IMR-90 (cell line): ENCODE measurements around the gene ATP23. TPM values are rescaled to one million over a fixed set of nuclear protein-coding genes. Genes with fewer than 3 reads are reported as not detected.

Source experiments
- BHLHE40 ChIP-seq: fragments of 150-350 bp; IDR thresholded peaks from 2 replicates; pipeline ENCODE4 v1.6.1; 2016; ENCODE audit warnings: mild to moderate bottlenecking, low read depth, low read length
- CEBPB ChIP-seq: IDR thresholded peaks from 2 replicates; pipeline ENCODE4 v1.6.1; 2012; ENCODE audit warnings: low read depth, low read length, improper control_type of control experiment
- polyA plus RNA-seq, 3 experiments: library from polyadenylated mRNA; depleted of rRNA; stranded (reverse); fragments of >200 nt; gene quantifications; 2 replicates each; pipeline ENCODE4 v1.2.3, GENCODE V29; 2012; ENCODE audit warnings: low replicate concordance in 1 of 3
- total RNA-seq: library from RNA; depleted of rRNA; stranded (reverse); fragments of >200 nt; gene quantifications from 2 replicates; pipeline ENCODE4 v1.2.3, GENCODE V29; 2012
- TF ChIP-seq, protein P1 (sequence below): fragments of 150-350 bp; IDR thresholded peaks from 2 replicates; pipeline ENCODE4 v1.6.1; 2017; ENCODE audit warnings: mild to moderate bottlenecking, antibody characterized with exemption, low read length, low read depth

ATP23 gene
- total and polyA plus RNA-seq, 2 of the 4 experiments (the other 2 are of a cell fraction), result 6.4 to 7.2 TPM

DNA sequence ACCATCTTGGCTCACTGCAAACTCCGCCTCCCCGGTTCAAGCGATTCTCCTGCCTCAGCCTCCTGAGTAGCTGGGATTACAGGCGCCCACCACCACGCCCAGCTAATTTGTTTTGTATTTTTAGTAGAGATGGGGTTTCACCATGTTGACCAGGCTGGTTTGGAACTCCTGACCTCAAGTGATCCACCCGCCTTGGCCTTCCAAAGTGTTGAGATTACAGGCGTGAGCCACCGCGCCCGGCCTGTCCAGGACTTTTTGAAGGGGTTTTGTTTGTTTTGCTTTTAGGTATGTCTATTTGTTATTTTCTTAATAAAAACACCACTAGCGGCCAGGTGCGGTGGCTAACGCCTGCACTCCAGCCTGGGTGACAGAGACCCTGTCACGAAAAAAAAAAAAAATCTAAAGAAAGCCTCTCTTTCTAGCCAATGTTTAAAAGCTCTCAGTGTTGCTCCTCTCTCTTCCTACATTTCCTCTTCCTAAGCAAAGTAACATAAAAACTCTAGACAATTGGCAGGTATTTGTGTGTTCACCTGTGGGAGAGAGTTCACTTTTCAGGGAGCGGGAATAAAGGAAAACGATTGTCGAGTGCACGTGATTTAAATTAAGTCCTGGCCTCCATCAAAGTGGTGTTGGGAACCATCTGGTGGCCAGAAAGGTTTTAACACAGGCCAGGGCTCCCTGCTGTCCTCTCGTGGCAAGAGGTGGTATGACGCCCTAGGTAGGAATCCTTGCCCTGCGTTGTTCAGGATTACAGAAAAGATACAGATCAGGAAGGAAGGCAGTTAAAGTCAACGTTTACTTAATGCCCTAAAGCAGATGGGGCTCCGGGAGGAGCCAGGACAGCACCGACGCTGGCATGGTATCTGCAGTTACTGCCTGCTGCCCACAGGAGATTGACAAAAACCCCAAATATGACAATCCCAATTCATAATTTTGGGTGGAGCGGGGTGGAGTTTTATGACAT lies 36.2 kb upstream of the ATP23 start (continued):
- TF ChIP-seq, protein P1, sequence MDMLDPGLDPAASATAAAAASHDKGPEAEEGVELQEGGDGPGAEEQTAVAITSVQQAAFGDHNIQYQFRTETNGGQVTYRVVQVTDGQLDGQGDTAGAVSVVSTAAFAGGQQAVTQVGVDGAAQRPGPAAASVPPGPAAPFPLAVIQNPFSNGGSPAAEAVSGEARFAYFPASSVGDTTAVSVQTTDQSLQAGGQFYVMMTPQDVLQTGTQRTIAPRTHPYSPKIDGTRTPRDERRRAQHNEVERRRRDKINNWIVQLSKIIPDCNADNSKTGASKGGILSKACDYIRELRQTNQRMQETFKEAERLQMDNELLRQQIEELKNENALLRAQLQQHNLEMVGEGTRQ, result peak; percentile 80
- TF ChIP-seq BHLHE40, result peak; percentile 97
- no peak for TF ChIP-seq CEBPB
